B cell (primary cell): Measurements from ENCODE around the gene PLCB4. TPM values are rescaled to one million over a fixed set of nuclear protein-coding genes. Genes with fewer than 3 reads are reported as not detected.

Source experiments
- ATAC-seq: fragments of 200-7000 bp; cut with Tn5 transposase; one replicate; pipeline ENCODE4 v1.10.0; 2021; ENCODE audit warnings: low read depth, mild to moderate bottlenecking, moderate number of reproducible peaks, moderate library complexity
- CTCF ChIA-PET: fragments of 350-600 bp; sonication (Branson Sonifier 250); formaldehyde crosslinking; loops from one replicate; lab custom pipeline; 2021; ENCODE audit warnings: antibody characterized with exemption, inconsistent platforms; lab: Charles Lee
- POLR2A ChIA-PET: fragments of 350-600 bp; sonication (Branson Sonifier 250); formaldehyde crosslinking; loops from one replicate; lab custom pipeline; 2021; ENCODE audit warnings: antibody characterized with exemption; lab: Charles Lee
- DNase-seq: peaks from one replicate; pipeline ENCODE4 v3.0.0; 2013
- H2AFZ ChIP-seq: 2 replicates; pipeline ENCODE4 v1.6.1; 2012; ENCODE audit warnings: mild to moderate bottlenecking, low read depth, low read length; ENCODE audit not compliant: insufficient read depth, poor library complexity, severe bottlenecking
- H3K27ac ChIP-seq, 2 donors: 1 replicate in 1 of 2; 2 replicates in 1 of 2; pipeline ENCODE4 v1.5.1; 2012 to 2013; ENCODE audit warnings: low read length in 2 of 2, mild to moderate bottlenecking in 2 of 2, moderate library complexity in 1 of 2
- H3K27me3 ChIP-seq, 4 experiments: fragments of 200-600 bp in 1 of 4; sonication (generic) in 1 of 4; replicated peaks in 1 of 4; 1 replicate in 2 of 4; 2 replicates in 2 of 4; pipeline versions ENCODE4 v1.6.1 to v1.7.0; 2013 to 2016; ENCODE audit warnings: low read length in 3 of 4, mild to moderate bottlenecking in 2 of 4, mixed read lengths in 1 of 4, moderate library complexity in 1 of 4; ENCODE audit not compliant: insufficient read depth in 4 of 4, control insufficient read depth in 3 of 4; ENCODE audit errors: control extremely low read depth in 1 of 4
- H3K36me3 ChIP-seq, 2 experiments: replicated peaks in 1 of 2; 1 replicate in 1 of 2; 2 replicates in 1 of 2; pipeline versions ENCODE4 v1.6.1 to v1.7.1; 2013; ENCODE audit warnings: low read length in 1 of 2; ENCODE audit not compliant: insufficient read depth in 2 of 2, control insufficient read depth in 1 of 2; ENCODE audit errors: control extremely low read depth in 1 of 2, extremely low read depth in 1 of 2
- H3K4me1 ChIP-seq, 2 donors: fragments of 200-600 bp in 1 of 2; sonication (generic) in 1 of 2; 1 replicate in 1 of 2; 2 replicates in 1 of 2; pipeline versions ENCODE4 v1.5.1 to v1.6.1; 2013 to 2017; ENCODE audit warnings: low read length in 2 of 2; ENCODE audit not compliant: control insufficient read depth in 2 of 2, insufficient read depth in 2 of 2
- H3K4me2 ChIP-seq: replicated peaks from 2 replicates; pipeline ENCODE3; 2012; ENCODE audit warnings: mild to moderate bottlenecking, low read depth, low read length; ENCODE audit not compliant: poor library complexity, severe bottlenecking
- H3K4me3 ChIP-seq, 5 experiments: fragments of 200-600 bp in 1 of 5; sonication (generic) in 1 of 5; 1 replicate in 3 of 5; 2 replicates in 2 of 5; pipeline versions ENCODE4 v1.5.1 to v1.7.0; 2011 to 2016; ENCODE audit warnings: low read length in 4 of 5, mild to moderate bottlenecking in 4 of 5, low read depth in 2 of 5, control low read depth in 1 of 5, moderate library complexity in 1 of 5; ENCODE audit not compliant: insufficient read depth in 1 of 5; ENCODE audit errors: control extremely low read depth in 1 of 5, extremely low read depth in 1 of 5
- H3K79me2 ChIP-seq: fragments of 200-600 bp; sonication (generic); one replicate; pipeline ENCODE4 v1.6.0; 2016; ENCODE audit warnings: low read length; ENCODE audit not compliant: control insufficient read depth, insufficient read depth
- H3K9ac ChIP-seq: fragments of 200-600 bp; sonication (generic); 2 replicates; pipeline ENCODE4 v1.6.1; 2017; ENCODE audit warnings: mild to moderate bottlenecking, low read length, moderate library complexity
- H3K9me3 ChIP-seq, 3 donors: one replicate each; pipeline versions ENCODE4 v1.6.1 to v1.7.1; 2013; ENCODE audit warnings: low read length in 2 of 3; ENCODE audit not compliant: control insufficient read depth in 2 of 3, insufficient read depth in 1 of 3; ENCODE audit errors: control extremely low read depth in 1 of 3
- H4K20me1 ChIP-seq: 2 replicates; pipeline ENCODE4 v1.6.0; 2012; ENCODE audit warnings: mild to moderate bottlenecking, low read length; ENCODE audit not compliant: insufficient read depth, control insufficient read depth, poor library complexity, severe bottlenecking
- H3K27ac Mint-ChIP-seq: one replicate; pipeline ENCODE4 v1.8.0; 2021; ENCODE audit warnings: mixed read lengths
- H3K27me3 Mint-ChIP-seq: one replicate; pipeline ENCODE4 v1.8.0; 2021; ENCODE audit warnings: mixed read lengths
- H3K4me1 Mint-ChIP-seq: one replicate; pipeline ENCODE4 v1.8.0; 2021; ENCODE audit warnings: mixed read lengths
- H3K4me3 Mint-ChIP-seq: one replicate; pipeline ENCODE4 v1.8.0; 2021; ENCODE audit warnings: mixed read lengths
- H3K9me3 Mint-ChIP-seq: one replicate; pipeline ENCODE4 v1.8.0; 2022; ENCODE audit warnings: mixed read lengths; ENCODE audit not compliant: insufficient read depth
- CTCF ChIP-seq: fragments of 200-600 bp; IDR thresholded peaks from one replicate; pipeline ENCODE4 v1.8.0; 2022; ENCODE audit warnings: antibody characterized with exemption, mild to moderate bottlenecking
- EZH2 ChIP-seq: IDR thresholded peaks from 2 replicates; pipeline ENCODE4 v1.6.1; 2012; ENCODE audit warnings: borderline replicate concordance, low read depth, mild to moderate bottlenecking, moderate library complexity, low read length; ENCODE audit not compliant: insufficient read depth, poor library complexity, severe bottlenecking
- WGBS: methylation state at CpG from one replicate; pipeline ENCODE4 v1.1.5; 2013; ENCODE audit warnings: missing lambda C conversion rate; ENCODE audit not compliant: insufficient coverage; 5-methylcytosine and 5-hydroxymethylcytosine counted together
- intact Hi-C: fragments of 100-400 bp; cut with micrococcal nuclease; formaldehyde crosslinking; loops from one replicate; pipeline ENCODE4 v1.10.0; 2022
- polyA plus RNA-seq: library from polyadenylated mRNA; depleted of rRNA; stranded (reverse); fragments of >200 nt; gene quantifications from 2 replicates; pipeline ENCODE4 v1.2.3, GENCODE V29; 2012
- total RNA-seq, 2 donors: library from RNA; stranded (reverse); fragments of 120-200 nt in 1 of 2; gene quantifications; 1 replicate in 1 of 2; 2 replicates in 1 of 2; pipeline versions ENCODE4 v1.2.3 to v1.2.4, GENCODE V29; 2013 to 2022

The PLCB4 gene
- total and polyA plus RNA-seq, 2 donors (not counting 1 experiment from before 2014, with no cell fraction given): not detected

DNA sequence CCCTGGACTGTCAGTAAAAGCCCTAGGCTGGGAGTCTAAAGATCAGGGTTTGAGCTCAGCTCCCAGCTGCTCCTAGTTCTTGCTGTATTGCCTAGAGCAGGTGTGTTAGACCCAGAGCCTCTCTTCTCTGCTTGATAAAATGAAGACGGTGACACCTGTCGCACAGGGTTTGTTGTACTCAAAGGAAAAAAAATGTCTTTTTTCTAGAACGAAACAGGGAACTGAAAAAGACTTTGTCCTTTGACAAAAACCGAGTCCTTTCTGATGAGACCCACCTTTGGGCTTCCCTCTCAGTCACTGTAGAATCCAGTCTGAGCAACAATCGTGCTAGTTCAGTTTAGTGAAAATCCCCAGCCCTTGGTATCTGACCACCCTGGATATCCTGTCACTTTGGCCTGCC, 343.4 kb downstream of the PLCB4 start:
- no peak overlapping the region for H2AFZ ChIP-seq
- POLR2A ChIA-PET: no interaction called here
- intact Hi-C loops: no loop called here
- 11% methylated on average over 5 of the region's 5 CpGs for WGBS
- H3K27me3 Mint-ChIP-seq: peaks cover 10% of the 10 kb centered on the region
- H3K4me3 Mint-ChIP-seq: no peak overlapping the region
- no peak for DNase-seq
- H3K27me3 ChIP-seq: no peaks in the 10 kb centered on the region
- H4K20me1 ChIP-seq: no peaks in the 10 kb centered on the region
- H3K4me1 Mint-ChIP-seq: peaks cover 7% of the 10 kb centered on the region
- H3K79me2 ChIP-seq: no peaks in the 10 kb centered on the region
- no peaks in the 10 kb centered on the region for H3K4me1 ChIP-seq
- H3K36me3 ChIP-seq: no peaks in the 10 kb centered on the region
- no peaks in the 10 kb centered on the region for H3K9me3 Mint-ChIP-seq
- CTCF ChIA-PET: no interaction called here
- H3K27ac ChIP-seq: no peak overlapping the region
- H3K9ac ChIP-seq: no peak overlapping the region
- H3K4me3 ChIP-seq: no peak overlapping the region
- no peak overlapping the region for H3K27ac Mint-ChIP-seq
- no peak overlapping the region for H3K4me2 ChIP-seq
- no peaks in the 10 kb centered on the region for H3K9me3 ChIP-seq
- no peak for ATAC-seq
- no peak for TF ChIP-seq EZH2
- TF ChIP-seq CTCF: no peak

DNA sequence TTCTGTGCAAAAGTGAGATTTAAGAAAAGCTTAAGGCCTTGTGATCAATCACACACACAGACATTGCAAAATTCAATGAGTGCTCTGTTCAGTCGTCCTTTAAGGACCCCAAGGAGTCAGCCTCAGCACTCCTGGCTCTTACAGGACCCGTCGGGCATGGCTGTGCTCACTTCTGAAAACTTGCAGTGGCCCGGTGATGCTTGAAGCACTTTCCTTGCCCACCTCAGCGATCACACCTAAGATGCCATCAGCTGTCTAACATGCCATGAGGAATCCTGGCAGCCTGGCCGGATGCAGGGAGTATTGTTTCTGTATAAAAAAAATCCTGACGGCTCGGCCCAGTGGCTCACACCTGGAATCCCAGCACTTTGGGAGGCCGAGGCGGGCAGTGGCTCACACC, 344.1 kb downstream of the PLCB4 start:
- H3K4me1 ChIP-seq: no peaks in the 10 kb centered on the region
- intact Hi-C loops: no loop called here
- TF ChIP-seq EZH2 (no peak), CTCF (no peak)

More for the DNA sequence above, 344.1 kb downstream of the PLCB4 start:
- H3K4me2 ChIP-seq: no peak overlapping the region
- DNase-seq (no peak), ATAC-seq (no peak)
- H3K27ac Mint-ChIP-seq: no peak overlapping the region
- no peak overlapping the region for H3K4me3 ChIP-seq
- no peaks in the 10 kb centered on the region for H3K9me3 Mint-ChIP-seq
- POLR2A ChIA-PET: no interaction called here
- no peak overlapping the region for H3K4me3 Mint-ChIP-seq
- CTCF ChIA-PET: interaction anchor here (0.7 kb wide), 1 partner anchor 504 kb away, joined by 3 read pairs; no protein-coding TSS in a partner anchor
- H2AFZ ChIP-seq: no peak overlapping the region
- H3K9ac ChIP-seq: no peak overlapping the region
- 77% methylated on average over 7 of the region's 10 CpGs for WGBS
- H3K9me3 ChIP-seq: no peaks in the 10 kb centered on the region
- H4K20me1 ChIP-seq: no peaks in the 10 kb centered on the region
- no peaks in the 10 kb centered on the region for H3K27me3 ChIP-seq
- no peak overlapping the region for H3K27ac ChIP-seq
- no peaks in the 10 kb centered on the region for H3K79me2 ChIP-seq
- H3K27me3 Mint-ChIP-seq: peaks cover 8% of the 10 kb centered on the region
- peaks cover 7% of the 10 kb centered on the region for H3K4me1 Mint-ChIP-seq
- H3K36me3 ChIP-seq: no peaks in the 10 kb centered on the region
